SK-N-SH (cell line): Measurements from ENCODE around the gene CDH22. TPM values are rescaled to one million over a fixed set of nuclear protein-coding genes. Genes with fewer than 3 reads are reported as not detected.

Experiments used
- CTCF ChIA-PET: fragments of 300-600, 350-600 bp; formaldehyde crosslinking; extraction: SDS; loops from one replicate; lab custom pipeline; 2021; lab: Yijun Ruan, JAX
- POLR2A ChIA-PET: fragments of 350-600 bp; sonication (Branson Sonifier 250); formaldehyde crosslinking; extraction: SDS; loops from one replicate; lab custom pipeline; 2020; ENCODE audit warnings: antibody characterized with exemption, inconsistent platforms; lab: Yijun Ruan, JAX
- DNase-seq: peaks from one replicate; pipeline ENCODE4 v3.0.0; 2012
- H2AFZ ChIP-seq: fragments of 200-600 bp; sonication (generic); 2 replicates; pipeline ENCODE4 v1.8.1; 2016; ENCODE audit warnings: antibody characterized with exemption, mild to moderate bottlenecking, low read depth
- H3F3A ChIP-seq: fragments of 200-600 bp; sonication (generic); replicated peaks from 2 replicates; pipeline ENCODE3; 2016; ENCODE audit warnings: antibody characterized with exemption, mild to moderate bottlenecking; ENCODE audit not compliant: insufficient read depth
- H3K27ac ChIP-seq, 2 experiments: fragments of 200-500 bp in 1 of 2; fragments of 200-600 bp in 1 of 2; sonication (Bioruptor generic) in 1 of 2; sonication (generic), shearing (Covaris generic) in 1 of 2; 2 replicates each; pipeline versions ENCODE4 v1.5.1 to v1.6.1; 2014 to 2016; ENCODE audit warnings: low read depth in 2 of 2, inconsistent platforms in 1 of 2, low read length in 1 of 2, mild to moderate bottlenecking in 1 of 2, mixed read lengths in 1 of 2
- H3K27me3 ChIP-seq: fragments of 200-600 bp; sonication (generic), shearing (Covaris generic); 2 replicates; pipeline ENCODE4 v1.6.1; 2016; ENCODE audit warnings: mixed run types; ENCODE audit not compliant: insufficient read depth
- H3K36me3 ChIP-seq, 2 experiments: fragments of 200-500 bp in 1 of 2; fragments of 200-600 bp in 1 of 2; sonication (Bioruptor generic) in 1 of 2; sonication (generic) in 1 of 2; replicated peaks in 1 of 2; 2 replicates each; pipeline versions ENCODE3 to v1.5.1; 2014 to 2016; ENCODE audit warnings: low read length in 1 of 2, mild to moderate bottlenecking in 1 of 2; ENCODE audit not compliant: insufficient read depth in 2 of 2, control insufficient read depth in 1 of 2
- H3K4me1 ChIP-seq, 2 experiments: fragments of 200-500 bp in 1 of 2; fragments of 200-600 bp in 1 of 2; sonication (Bioruptor generic) in 1 of 2; sonication (generic), shearing (Covaris generic) in 1 of 2; 2 replicates each; pipeline versions ENCODE4 v1.5.1 to v1.6.1; 2014 to 2016; ENCODE audit warnings: low read depth in 1 of 2, low read length in 1 of 2, mixed run types in 1 of 2; ENCODE audit not compliant: insufficient read depth in 2 of 2, control insufficient read depth in 1 of 2
- H3K4me2 ChIP-seq: fragments of 200-600 bp; sonication (generic), shearing (Covaris generic); 2 replicates; pipeline ENCODE4 v1.6.1; 2017; ENCODE audit warnings: mixed run types
- H3K4me3 ChIP-seq, 2 experiments: fragments of 200-500 bp in 1 of 2; fragments of 200-600 bp in 1 of 2; sonication (Bioruptor generic) in 1 of 2; sonication (generic), shearing (Covaris generic) in 1 of 2; 2 replicates each; pipeline versions ENCODE4 v1.5.1 to v1.8.1; 2014 to 2016; ENCODE audit warnings: low read depth in 2 of 2, inconsistent platforms in 1 of 2, low read length in 1 of 2, mild to moderate bottlenecking in 1 of 2, mixed read lengths in 1 of 2, moderate library complexity in 1 of 2
- H3K79me2 ChIP-seq: fragments of 200-600 bp; sonication (generic); 2 replicates; pipeline ENCODE4 v1.8.1; 2017; ENCODE audit warnings: mild to moderate bottlenecking; ENCODE audit not compliant: insufficient read depth
- H3K9ac ChIP-seq: fragments of 200-600 bp; sonication (generic); 2 replicates; pipeline ENCODE4 v1.6.1; 2017; ENCODE audit warnings: mixed run types
- H3K9me2 ChIP-seq: fragments of 200-600 bp; sonication (generic); 2 replicates; pipeline ENCODE4 v1.6.1; 2017; ENCODE audit warnings: mixed run types
- H3K9me3 ChIP-seq: fragments of 200-600 bp; sonication (generic); 2 replicates; pipeline ENCODE4 v1.6.1; 2017; ENCODE audit warnings: mixed run types, mild to moderate bottlenecking, moderate library complexity
- H4K20me1 ChIP-seq: fragments of 200-600 bp; sonication (generic); 2 replicates; pipeline ENCODE4 v1.6.1; 2017; ENCODE audit warnings: mild to moderate bottlenecking, mixed run types; ENCODE audit not compliant: insufficient read depth
- CHD2 ChIP-seq: fragments of 150-350 bp; IDR thresholded peaks from 2 replicates; pipeline ENCODE4 v1.6.1; 2018; ENCODE audit warnings: low read length; ENCODE audit not compliant: partially characterized antibody
- EP300 ChIP-seq, 2 experiments: IDR thresholded peaks; 2 replicates each; pipeline versions ENCODE4 v1.4.0 to v1.6.1; 2012; ENCODE audit warnings: borderline replicate concordance in 1 of 2, low read depth in 1 of 2, low read length in 1 of 2
- FOXJ3 ChIP-seq: sonication (generic); formaldehyde crosslinking; IDR thresholded peaks from 2 replicates; pipeline ENCODE4 v1.5.1; 2020; ENCODE audit warnings: mild to moderate bottlenecking, missing genetic modification reagents
- FOXM1 ChIP-seq: IDR thresholded peaks from 2 replicates; pipeline ENCODE4 v1.4.0; 2012; ENCODE audit warnings: low read depth, mild to moderate bottlenecking
- MXI1 ChIP-seq: IDR thresholded peaks from 2 replicates; pipeline ENCODE4 v1.6.1; 2012; ENCODE audit warnings: mild to moderate bottlenecking, low read depth, low read length, improper control_type of control experiment
- NFIC ChIP-seq: IDR thresholded peaks from 2 replicates; pipeline ENCODE4 v1.4.0; 2012; ENCODE audit warnings: borderline replicate concordance
- NRF1 ChIP-seq: IDR thresholded peaks from 2 replicates; pipeline ENCODE4 v1.6.1; 2012; ENCODE audit warnings: low read depth, mild to moderate bottlenecking, low read length
- POLR2AphosphoS5 ChIP-seq: IDR thresholded peaks from 2 replicates; pipeline ENCODE4 v1.6.1; 2012; ENCODE audit warnings: low read depth, low read length
- RAD21 ChIP-seq: IDR thresholded peaks from 2 replicates; pipeline ENCODE4 v1.6.1; 2012; ENCODE audit warnings: mild to moderate bottlenecking, low read length
- RCOR1 ChIP-seq: fragments of 150-350 bp; IDR thresholded peaks from 2 replicates; pipeline ENCODE4 v1.6.1; 2017; ENCODE audit warnings: antibody characterized with exemption, low read length
- SMC3 ChIP-seq: IDR thresholded peaks from 2 replicates; pipeline ENCODE4 v1.6.1; 2012; ENCODE audit warnings: low read depth, low read length, improper control_type of control experiment
- TAF1 ChIP-seq: IDR thresholded peaks from 2 replicates; pipeline ENCODE4 v1.6.1; 2012; ENCODE audit warnings: low read depth, mild to moderate bottlenecking, low read length, moderate library complexity, borderline replicate concordance
- TEAD4 ChIP-seq: IDR thresholded peaks from 2 replicates; pipeline ENCODE4 v1.4.0; 2012; ENCODE audit warnings: mild to moderate bottlenecking, borderline replicate concordance; ENCODE audit not compliant: insufficient read depth
- YY1 ChIP-seq: IDR thresholded peaks from 2 replicates; pipeline ENCODE4 v1.4.0; 2012; ENCODE audit warnings: low read depth, mild to moderate bottlenecking
- WGBS: methylation state at CpG from one replicate; pipeline ENCODE4 v1.1.6; 2017; ENCODE audit warnings: low lambda C conversion rate; 5-methylcytosine and 5-hydroxymethylcytosine counted together
- polyA plus RNA-seq, 3 experiments: library from polyadenylated mRNA; depleted of rRNA; stranded (reverse); fragments of >200 nt; gene quantifications; 2 replicates each; pipeline ENCODE4 v1.2.3, GENCODE V29; 2012
- TF ChIP-seq, protein P1 (sequence below): IDR thresholded peaks from 2 replicates; pipeline ENCODE4 v1.4.0; 2012; ENCODE audit warnings: low read depth, borderline replicate concordance
- TF ChIP-seq, protein P2 (sequence below): fragments of 200-600 bp; sonication (generic); IDR thresholded peaks from 2 replicates; pipeline ENCODE4 v1.6.1; 2017; ENCODE audit warnings: antibody characterized with exemption, mild to moderate bottlenecking, moderate library complexity
- TF ChIP-seq, protein P3 (sequence below): IDR thresholded peaks from 2 replicates; pipeline ENCODE4 v1.4.0; 2012; ENCODE audit warnings: low read depth
- TF ChIP-seq, protein P4 (sequence below): fragments of 150-350 bp; IDR thresholded peaks from 2 replicates; pipeline ENCODE4 v1.6.1; 2017; ENCODE audit warnings: antibody characterized with exemption, low read length, low read depth, borderline replicate concordance

The CDH22 gene
- polyA plus RNA-seq, 1 of the 3 experiments (the other 2 are of a cell fraction), result not detected

DNA sequence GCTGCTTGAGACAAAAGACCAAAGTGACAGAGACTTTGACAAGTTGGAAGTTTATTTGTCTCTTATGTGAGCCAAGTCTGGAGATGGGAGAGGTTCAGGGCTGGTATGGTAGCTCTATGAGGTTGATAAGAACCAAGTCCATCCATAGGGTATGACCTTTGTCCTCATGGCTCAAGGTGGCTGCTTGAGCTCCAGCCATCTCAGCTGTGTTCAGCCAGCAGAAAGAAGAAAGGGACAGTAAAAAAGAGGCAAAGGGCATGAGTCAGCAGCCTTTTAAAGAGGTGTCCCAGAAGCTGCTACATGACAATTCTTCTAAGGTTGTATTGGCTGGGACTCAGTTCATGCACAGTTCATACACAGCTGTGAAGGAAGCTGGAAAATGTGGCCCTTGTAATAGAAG, 141.2 kb downstream of the CDH22 start:
- ChIA-PET POLR2A (no interaction called here), CTCF (interaction anchor here (0.7 to 20.8 kb wide), 7 partner anchors 8 to 182 kb away, joined by 3 to 347 read pairs (median 11); no protein-coding TSS in a partner anchor)
- Histone ChIP-seq H3K9me2 (no peaks in the 10 kb centered on the region), H3K27ac (no peak overlapping the region), H3F3A (no peaks in the 10 kb centered on the region), H3K9ac (no peak overlapping the region), H3K36me3 (no peaks in the 10 kb centered on the region), H3K4me2 (no peak overlapping the region), H3K27me3 (peaks cover 8% of the 10 kb centered on the region; the same call in 1 of the 2 replicates), H3K4me3 (no peak overlapping the region), H3K9me3 (no peaks in the 10 kb centered on the region), H3K79me2 (no peaks in the 10 kb centered on the region), H4K20me1 (no peaks in the 10 kb centered on the region), H2AFZ (no peak overlapping the region), H3K4me1 (peaks cover 0 to 30% of the 10 kb centered on the region in 2 experiments; a peak in 2 of 4 replicates)
- TF ChIP-seq POLR2AphosphoS5 (no peak), MXI1 (no peak), RCOR1 (no peak), FOXJ3 (CRISPR knock-in tag) (no peak), RAD21 (no peak), TEAD4 (no peak), NFIC (no peak)
- TF ChIP-seq, protein P1, sequence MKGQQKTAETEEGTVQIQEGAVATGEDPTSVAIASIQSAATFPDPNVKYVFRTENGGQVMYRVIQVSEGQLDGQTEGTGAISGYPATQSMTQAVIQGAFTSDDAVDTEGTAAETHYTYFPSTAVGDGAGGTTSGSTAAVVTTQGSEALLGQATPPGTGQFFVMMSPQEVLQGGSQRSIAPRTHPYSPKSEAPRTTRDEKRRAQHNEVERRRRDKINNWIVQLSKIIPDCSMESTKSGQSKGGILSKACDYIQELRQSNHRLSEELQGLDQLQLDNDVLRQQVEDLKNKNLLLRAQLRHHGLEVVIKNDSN, result no peak
- TF ChIP-seq, protein P2, sequence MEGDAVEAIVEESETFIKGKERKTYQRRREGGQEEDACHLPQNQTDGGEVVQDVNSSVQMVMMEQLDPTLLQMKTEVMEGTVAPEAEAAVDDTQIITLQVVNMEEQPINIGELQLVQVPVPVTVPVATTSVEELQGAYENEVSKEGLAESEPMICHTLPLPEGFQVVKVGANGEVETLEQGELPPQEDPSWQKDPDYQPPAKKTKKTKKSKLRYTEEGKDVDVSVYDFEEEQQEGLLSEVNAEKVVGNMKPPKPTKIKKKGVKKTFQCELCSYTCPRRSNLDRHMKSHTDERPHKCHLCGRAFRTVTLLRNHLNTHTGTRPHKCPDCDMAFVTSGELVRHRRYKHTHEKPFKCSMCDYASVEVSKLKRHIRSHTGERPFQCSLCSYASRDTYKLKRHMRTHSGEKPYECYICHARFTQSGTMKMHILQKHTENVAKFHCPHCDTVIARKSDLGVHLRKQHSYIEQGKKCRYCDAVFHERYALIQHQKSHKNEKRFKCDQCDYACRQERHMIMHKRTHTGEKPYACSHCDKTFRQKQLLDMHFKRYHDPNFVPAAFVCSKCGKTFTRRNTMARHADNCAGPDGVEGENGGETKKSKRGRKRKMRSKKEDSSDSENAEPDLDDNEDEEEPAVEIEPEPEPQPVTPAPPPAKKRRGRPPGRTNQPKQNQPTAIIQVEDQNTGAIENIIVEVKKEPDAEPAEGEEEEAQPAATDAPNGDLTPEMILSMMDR, result no peak
- no peak for DNase-seq

DNA sequence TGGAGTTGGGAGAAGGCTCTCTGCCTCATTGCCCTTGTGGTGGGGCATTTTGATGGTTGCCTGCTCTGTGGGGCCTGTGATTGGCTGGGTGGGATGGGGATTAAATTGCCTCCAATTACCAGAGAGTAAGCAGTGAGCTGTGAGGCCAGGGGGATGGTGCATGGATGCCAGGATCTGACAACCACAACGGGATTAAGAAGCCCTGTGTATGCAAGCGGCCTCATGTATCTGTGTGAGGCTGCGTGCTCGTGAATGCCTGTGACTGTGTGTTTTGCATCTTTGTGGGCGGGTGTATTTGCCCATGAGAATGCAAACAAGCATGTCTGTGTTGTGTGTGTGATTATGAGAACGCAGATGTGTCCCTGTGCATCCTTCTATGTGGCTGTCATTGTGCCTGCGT, 144.0 kb downstream of the CDH22 start:
- H2AFZ ChIP-seq, result no peak overlapping the region
- no peak overlapping the region for H3K4me3 ChIP-seq
- no peak for DNase-seq
- no peaks in the 10 kb centered on the region for H3K27me3 ChIP-seq
- peaks cover 0 to 29% of the 10 kb centered on the region in 2 experiments; a peak in 2 of 4 replicates for H3K4me1 ChIP-seq
- no peaks in the 10 kb centered on the region for H3F3A ChIP-seq
- H3K9me2 ChIP-seq, result no peaks in the 10 kb centered on the region
- POLR2A ChIA-PET, result no interaction called here
- no peak for TF ChIP-seq NRF1
- TF ChIP-seq EP300 (IDR thresholded peaks at IDR 0.05; ENCODE audit: borderline replicate concordance in 1 of 2, low read depth in 1 of 2, low read length in 1 of 2), result no peak
- no peak for TF ChIP-seq CHD2
- TF ChIP-seq, protein P3, sequence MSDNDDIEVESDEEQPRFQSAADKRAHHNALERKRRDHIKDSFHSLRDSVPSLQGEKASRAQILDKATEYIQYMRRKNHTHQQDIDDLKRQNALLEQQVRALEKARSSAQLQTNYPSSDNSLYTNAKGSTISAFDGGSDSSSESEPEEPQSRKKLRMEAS, result no peak
- TF ChIP-seq, protein P4, sequence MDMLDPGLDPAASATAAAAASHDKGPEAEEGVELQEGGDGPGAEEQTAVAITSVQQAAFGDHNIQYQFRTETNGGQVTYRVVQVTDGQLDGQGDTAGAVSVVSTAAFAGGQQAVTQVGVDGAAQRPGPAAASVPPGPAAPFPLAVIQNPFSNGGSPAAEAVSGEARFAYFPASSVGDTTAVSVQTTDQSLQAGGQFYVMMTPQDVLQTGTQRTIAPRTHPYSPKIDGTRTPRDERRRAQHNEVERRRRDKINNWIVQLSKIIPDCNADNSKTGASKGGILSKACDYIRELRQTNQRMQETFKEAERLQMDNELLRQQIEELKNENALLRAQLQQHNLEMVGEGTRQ, result no peak
- no peak for TF ChIP-seq MXI1
- no peak for TF ChIP-seq FOXJ3 (CRISPR knock-in tag)
- TF ChIP-seq TAF1, result no peak
- TF ChIP-seq, protein P1, result no peak
- TF ChIP-seq FOXM1, result no peak
- no peak for TF ChIP-seq YY1
- no peak for TF ChIP-seq SMC3
- TF ChIP-seq, all 33 proteins: peak for 0
- WGBS, result 39% methylated on average over 7 of the region's 7 CpGs
- Histone ChIP-seq H3K27ac (no peak overlapping the region), H3K36me3 (no peaks in the 10 kb centered on the region), H3K4me2 (no peak overlapping the region), H3K9me3 (no peaks in the 10 kb centered on the region), H4K20me1 (no peaks in the 10 kb centered on the region), H3K9ac (no peak overlapping the region), H3K79me2 (no peaks in the 10 kb centered on the region)
- CTCF ChIA-PET, result interaction anchor here (1.6 to 20.8 kb wide), 4 partner anchors 11 to 33 kb away, joined by 7 to 347 read pairs (median 17); no protein-coding TSS in a partner anchor
